Right lung (tissue), 5 donors: ENCODE data around the gene MYLIP. TPM values are rescaled to one million over a fixed set of nuclear protein-coding genes. Genes with fewer than 3 reads are reported as not detected.

ENCODE experiments used
- polyA plus RNA-seq, 5 donors: library from polyadenylated mRNA; unstranded; fragments of 120-200 nt; gene quantifications; one replicate each; pipeline versions ENCODE4 v1.2.1 to v1.2.3, GENCODE V29; 2013; ENCODE audit warnings: inconsistent platforms in 1 of 5, low replicate concordance in 1 of 5; ENCODE audit not compliant: insufficient read length in 5 of 5, insufficient read depth in 1 of 5

Gene MYLIP
- polyA plus RNA-seq, 5 donors = 44.3 to 57.0 (median 52.8) TPM

Other genes with a start within 250 kb of the MYLIP start
- gene GMPR, start 109.5 kb downstream of the MYLIP start, polyA plus RNA-seq = 1 to 10 TPM; 3.6 to 8.6 (median 6.5) TPM